Keratinocyte (primary cell): ENCODE results near the gene SLC6A2.
"Not testable (repeated sequence)": the region's sequence is repeated elsewhere in the genome, so short reads cannot be mapped to it uniquely, and the experiment has no call there.

Experiments used
- EZH2 ChIP-seq: IDR thresholded peaks from one replicate; pipeline ENCODE4 v1.6.1; 2012; ENCODE audit warnings: inconsistent platforms, mild to moderate bottlenecking, low read length, moderate library complexity
- TF ChIP-seq, protein P1 (sequence below), 3 experiments: IDR thresholded peaks in 1 of 3; conservative IDR thresholded peaks in 1 of 3; optimal IDR thresholded peaks in 1 of 3; 2 replicates in 2 of 3; 3 replicates in 1 of 3; pipeline versions ENCODE3 to v1.5.1; 2011; ENCODE audit warnings: low read length in 3 of 3, mild to moderate bottlenecking in 3 of 3, moderate library complexity in 2 of 3, control low read depth in 1 of 3, inconsistent platforms in 1 of 3; ENCODE audit not compliant: insufficient read depth in 2 of 3; ENCODE audit errors: extremely low read depth in 1 of 3

DNA sequence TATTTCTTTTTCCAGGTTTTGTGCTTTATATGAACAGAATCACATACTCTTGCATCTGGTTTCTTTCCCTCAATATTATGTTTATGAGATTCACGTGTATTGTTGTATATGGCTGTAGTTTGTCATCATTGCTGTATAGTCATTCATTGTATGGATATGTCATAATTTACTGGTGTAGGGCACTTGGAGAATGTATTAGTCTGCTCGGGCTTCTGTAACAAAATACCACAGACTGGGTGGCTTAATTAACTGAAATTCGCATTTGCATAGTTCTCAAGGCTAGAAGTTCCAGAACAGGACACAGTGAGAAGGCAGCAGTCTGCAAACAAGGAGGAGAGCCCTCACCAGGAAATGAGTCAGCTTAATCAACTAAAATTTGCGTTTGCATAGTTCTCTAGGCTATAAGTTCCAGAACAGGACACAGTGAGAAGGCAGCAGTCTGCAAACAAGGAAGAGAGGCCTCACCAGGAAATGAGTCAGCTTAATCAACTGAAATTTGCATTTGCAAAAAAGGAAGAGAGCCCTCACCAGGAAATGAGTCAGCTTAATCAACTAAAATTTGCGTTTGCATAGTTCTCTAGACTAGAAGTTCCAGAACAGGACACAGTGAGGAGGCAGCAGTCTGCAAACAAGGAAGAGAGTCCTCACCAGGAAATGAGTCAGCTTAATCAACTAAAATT, 96.8 kb downstream of the SLC6A2 start:
- TF ChIP-seq, protein P1, sequence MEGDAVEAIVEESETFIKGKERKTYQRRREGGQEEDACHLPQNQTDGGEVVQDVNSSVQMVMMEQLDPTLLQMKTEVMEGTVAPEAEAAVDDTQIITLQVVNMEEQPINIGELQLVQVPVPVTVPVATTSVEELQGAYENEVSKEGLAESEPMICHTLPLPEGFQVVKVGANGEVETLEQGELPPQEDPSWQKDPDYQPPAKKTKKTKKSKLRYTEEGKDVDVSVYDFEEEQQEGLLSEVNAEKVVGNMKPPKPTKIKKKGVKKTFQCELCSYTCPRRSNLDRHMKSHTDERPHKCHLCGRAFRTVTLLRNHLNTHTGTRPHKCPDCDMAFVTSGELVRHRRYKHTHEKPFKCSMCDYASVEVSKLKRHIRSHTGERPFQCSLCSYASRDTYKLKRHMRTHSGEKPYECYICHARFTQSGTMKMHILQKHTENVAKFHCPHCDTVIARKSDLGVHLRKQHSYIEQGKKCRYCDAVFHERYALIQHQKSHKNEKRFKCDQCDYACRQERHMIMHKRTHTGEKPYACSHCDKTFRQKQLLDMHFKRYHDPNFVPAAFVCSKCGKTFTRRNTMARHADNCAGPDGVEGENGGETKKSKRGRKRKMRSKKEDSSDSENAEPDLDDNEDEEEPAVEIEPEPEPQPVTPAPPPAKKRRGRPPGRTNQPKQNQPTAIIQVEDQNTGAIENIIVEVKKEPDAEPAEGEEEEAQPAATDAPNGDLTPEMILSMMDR (optimal IDR thresholded peaks at IDR 0.05 in 1 of 3, IDR thresholded peaks at IDR 0.05 in 1 of 3, conservative IDR thresholded peaks at IDR 0.05 in 1 of 3; ENCODE audit: extremely low read depth in 1 of 3, insufficient read depth in 2 of 3, low read length in 3 of 3), result not testable (repeated sequence)
- TF ChIP-seq EZH2, result not testable (repeated sequence)
